ENCODE data around the gene TRPC4AP. TPM values are rescaled to one million over a fixed set of nuclear protein-coding genes. Genes with fewer than 3 reads are reported as not detected.
"Not testable (repeated sequence)": the region's sequence is repeated elsewhere in the genome, so short reads cannot be mapped to it uniquely, and the experiment has no call there.

TRPC4AP gene
- total RNA-seq, 4 donors from 2014 or later, result 63.4 to 101 (median 76.4) TPM

- Histone ChIP-seq H3K4me1 (peaks cover 0 to 24% (median 0%) of the 10 kb centered on the region in 4 donors), H3K36me3 (peaks cover 0 to 15% (median 0%) of the 10 kb centered on the region in 3 donors), H3K27me3 (no peaks in the 10 kb centered on the region), H3K4me3 (no peak overlapping the region), H3K9me3 (no peaks in the 10 kb centered on the region), H3K27ac (no peak overlapping the region)
- WGBS, 2 donors, result 90 to 95% methylated on average over 14 of the region's 14 CpGs
- TF ChIP-seq EP300 (IDR thresholded peaks at IDR 0.05) (no peak), POLR2A (IDR thresholded peaks at IDR 0.05) (no peak)
- TF ChIP-seq, protein P1, sequence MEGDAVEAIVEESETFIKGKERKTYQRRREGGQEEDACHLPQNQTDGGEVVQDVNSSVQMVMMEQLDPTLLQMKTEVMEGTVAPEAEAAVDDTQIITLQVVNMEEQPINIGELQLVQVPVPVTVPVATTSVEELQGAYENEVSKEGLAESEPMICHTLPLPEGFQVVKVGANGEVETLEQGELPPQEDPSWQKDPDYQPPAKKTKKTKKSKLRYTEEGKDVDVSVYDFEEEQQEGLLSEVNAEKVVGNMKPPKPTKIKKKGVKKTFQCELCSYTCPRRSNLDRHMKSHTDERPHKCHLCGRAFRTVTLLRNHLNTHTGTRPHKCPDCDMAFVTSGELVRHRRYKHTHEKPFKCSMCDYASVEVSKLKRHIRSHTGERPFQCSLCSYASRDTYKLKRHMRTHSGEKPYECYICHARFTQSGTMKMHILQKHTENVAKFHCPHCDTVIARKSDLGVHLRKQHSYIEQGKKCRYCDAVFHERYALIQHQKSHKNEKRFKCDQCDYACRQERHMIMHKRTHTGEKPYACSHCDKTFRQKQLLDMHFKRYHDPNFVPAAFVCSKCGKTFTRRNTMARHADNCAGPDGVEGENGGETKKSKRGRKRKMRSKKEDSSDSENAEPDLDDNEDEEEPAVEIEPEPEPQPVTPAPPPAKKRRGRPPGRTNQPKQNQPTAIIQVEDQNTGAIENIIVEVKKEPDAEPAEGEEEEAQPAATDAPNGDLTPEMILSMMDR (IDR thresholded peaks at IDR 0.05), result no peak
- no peak for DNase-seq (ENCODE audit: low spot score in 2 of 2)
Measured at GRCh38 chr20:35059612-35060011, 33.0 kb downstream of the TRPC4AP start.

- 95% methylated on average over 2 of the region's 2 CpGs for WGBS, 2 donors
- Histone ChIP-seq H3K4me1 (peaks cover 0 to 19% (median 0%) of the 10 kb centered on the region in 4 donors), H3K4me3 (no peak overlapping the region), H3K9me3 (no peaks in the 10 kb centered on the region), H3K36me3 (peaks cover 0 to 20% (median 0%) of the 10 kb centered on the region in 3 donors), H3K27ac (no peak overlapping the region), H3K27me3 (no peaks in the 10 kb centered on the region)
- no peak for DNase-seq (ENCODE audit: low spot score in 2 of 2)
- TF ChIP-seq EP300 (IDR thresholded peaks at IDR 0.05) (no peak), POLR2A (IDR thresholded peaks at IDR 0.05) (no peak)
- TF ChIP-seq, protein P1 (IDR thresholded peaks at IDR 0.05), result no peak
Measured at GRCh38 chr20:35059110-35059509, 33.5 kb downstream of the TRPC4AP start.

GRCh38 chr20:35055445-35056276 is 36.9 kb downstream of the TRPC4AP start:
- Histone ChIP-seq H3K4me3 (no peak overlapping the region), H3K36me3 (peaks cover 0 to 7% (median 0%) of the 10 kb centered on the region in 3 donors), H3K4me1 (peaks cover 0 to 19% (median 0%) of the 10 kb centered on the region in 4 donors), H3K27me3 (no peaks in the 10 kb centered on the region), H3K27ac (no peak overlapping the region), H3K9me3 (no peaks in the 10 kb centered on the region)
- DNase-seq (ENCODE audit: low spot score in 2 of 2), result no peak
- WGBS, 2 donors, result 84 to 85% methylated on average over 9 of the region's 9 CpGs
- TF ChIP-seq POLR2A (IDR thresholded peaks at IDR 0.05), result no peak
- TF ChIP-seq, protein P1 (IDR thresholded peaks at IDR 0.05), result no peak
- TF ChIP-seq EP300 (IDR thresholded peaks at IDR 0.05), result no peak

DNA sequence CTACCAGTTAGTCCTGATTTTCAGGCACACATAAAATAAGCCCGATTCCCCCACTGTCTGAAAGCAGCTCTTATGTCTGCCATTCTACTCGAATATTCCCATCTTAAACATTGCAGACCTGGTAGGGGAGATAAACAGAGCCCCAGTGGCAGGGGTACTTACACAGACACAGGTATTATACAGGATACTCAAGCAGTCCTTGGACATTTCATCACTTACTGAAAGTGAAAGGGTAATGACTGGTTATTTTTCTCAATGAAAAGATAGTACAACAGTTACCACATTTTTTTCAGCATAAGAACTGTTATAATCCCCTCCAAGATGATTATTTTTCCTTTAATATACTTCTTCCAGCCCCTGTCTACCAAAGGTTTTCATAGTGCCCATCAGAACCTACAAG is 37.8 kb downstream of the TRPC4AP start:
- H3K9me3 ChIP-seq, result no peaks in the 10 kb centered on the region
- peaks cover 0 to 8% (median 0%) of the 10 kb centered on the region in 3 donors for H3K36me3 ChIP-seq
- H3K27ac ChIP-seq, result no peak overlapping the region
- peaks cover 0 to 24% (median 0%) of the 10 kb centered on the region in 4 donors for H3K4me1 ChIP-seq
- WGBS, 2 donors, result 85 to 91% methylated on average over 2 of the region's 2 CpGs
- no peak overlapping the region for H3K4me3 ChIP-seq
- H3K27me3 ChIP-seq, result no peaks in the 10 kb centered on the region
- TF ChIP-seq EP300 (IDR thresholded peaks at IDR 0.05) (no peak), POLR2A (IDR thresholded peaks at IDR 0.05) (no peak)
- TF ChIP-seq, protein P1 (IDR thresholded peaks at IDR 0.05), result no peak
- DNase-seq (ENCODE audit: low spot score in 2 of 2), result no peak

DNA sequence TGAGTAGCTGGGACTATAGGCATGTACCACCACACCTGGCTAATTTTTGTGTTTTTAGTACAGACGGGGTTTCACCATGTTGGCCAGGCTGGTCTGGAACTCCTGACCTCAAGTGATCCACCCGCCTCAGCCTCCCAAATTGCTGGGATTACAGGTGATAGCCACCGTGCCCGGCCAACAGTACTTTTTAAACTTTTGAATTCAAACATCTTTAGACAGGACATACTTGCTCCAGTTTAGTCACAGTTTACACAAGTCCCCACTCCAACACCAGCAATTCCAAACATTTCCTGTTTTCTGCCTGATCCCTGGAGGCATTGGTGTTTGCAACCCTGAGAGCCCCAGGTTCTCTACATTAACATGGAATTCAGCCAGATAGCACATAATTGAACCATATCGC is 40.0 kb downstream of the TRPC4AP start:
- H3K9me3 ChIP-seq; H3K27ac ChIP-seq; H3K4me3 ChIP-seq; H3K27me3 ChIP-seq; DNase-seq (ENCODE audit: low spot score in 2 of 2): not testable (repeated sequence)
- peaks cover 0 to 29% (median 12%) of the 10 kb centered on the region in 3 donors for H3K36me3 ChIP-seq
- peaks cover 0 to 24% (median 2%) of the 10 kb centered on the region in 4 donors for H3K4me1 ChIP-seq
- 89 to 95% methylated on average over 5 of the region's 5 CpGs for WGBS, 2 donors

Data from tibial nerve (tissue), 4 donors.